IMR-90 (cell line): Measurements from ENCODE around the gene DZIP1. TPM values are rescaled to one million over a fixed set of nuclear protein-coding genes. Genes with fewer than 3 reads are reported as not detected.

Source experiments
- ATAC-seq: fragments of 200-7000 bp; cut with Tn5 transposase; 2 replicates; pipeline ENCODE4 v1.9.1; 2020; ENCODE audit warnings: low read depth, mild to moderate bottlenecking, moderate library complexity
- BruUV-seq: library from RNA; stranded (reverse); fragments of 400-500 nt; replicated peaks from 2 replicates; lab custom pipeline; 2021; lab: Mats Ljungman, UMichigan
- CTCF ChIA-PET: fragments of 300-600 bp; formaldehyde crosslinking; extraction: SDS; loops from one replicate; lab custom pipeline; 2021; ENCODE audit warnings: antibody characterized with exemption; lab: Yijun Ruan, JAX
- POLR2A ChIA-PET: fragments of 300-600 bp; sonication (Branson Sonifier 250); formaldehyde crosslinking; loops from one replicate; lab custom pipeline; 2022; ENCODE audit warnings: antibody characterized with exemption; ENCODE audit not compliant: unreplicated experiment; lab: Charles Lee
- DNase-seq: peaks from one replicate; pipeline ENCODE4 v3.0.0; 2013
- H2AFZ ChIP-seq: replicated peaks from 2 replicates; pipeline ENCODE3; 2013; ENCODE audit warnings: low read length, mild to moderate bottlenecking; ENCODE audit not compliant: poor library complexity
- H2AK5ac ChIP-seq: 2 replicates; pipeline ENCODE4 v1.6.1; 2013; ENCODE audit warnings: low read depth, low read length, inconsistent platforms
- H2AK9ac ChIP-seq: replicated peaks from 2 replicates; pipeline ENCODE3; 2013; ENCODE audit warnings: mild to moderate bottlenecking, low read depth, low read length, moderate library complexity; ENCODE audit not compliant: poor library complexity
- H2BK120ac ChIP-seq: 2 replicates; pipeline ENCODE4 v1.6.1; 2013; ENCODE audit warnings: low read depth, low read length, inconsistent platforms
- H2BK15ac ChIP-seq: 3 replicates; pipeline ENCODE4 v1.6.1; 2013; ENCODE audit warnings: low read depth, low read length, inconsistent platforms
- H2BK20ac ChIP-seq: 2 replicates; pipeline ENCODE4 v1.6.1; 2013; ENCODE audit warnings: low read depth, mild to moderate bottlenecking, inconsistent platforms, low read length, moderate library complexity
- H2BK5ac ChIP-seq: 2 replicates; pipeline ENCODE4 v1.6.1; 2013; ENCODE audit warnings: mild to moderate bottlenecking, low read depth, low read length, inconsistent platforms; ENCODE audit not compliant: poor library complexity, severe bottlenecking
- H3K14ac ChIP-seq: replicated peaks from 2 replicates; pipeline ENCODE4 v1.6.1; 2013; ENCODE audit warnings: low read depth, low read length, inconsistent platforms
- H3K18ac ChIP-seq: 2 replicates; pipeline ENCODE4 v1.6.1; 2013; ENCODE audit warnings: low read depth, low read length, control low read depth
- H3K23ac ChIP-seq: 2 replicates; pipeline ENCODE4 v1.6.1; 2013; ENCODE audit warnings: low read depth, low read length, inconsistent platforms
- H3K27ac ChIP-seq: 2 replicates; pipeline ENCODE4 v1.5.1; 2013; ENCODE audit warnings: mild to moderate bottlenecking, control low read depth, low read length; ENCODE audit not compliant: insufficient read depth
- H3K27me3 ChIP-seq: 2 replicates; pipeline ENCODE4 v1.6.1; 2013; ENCODE audit warnings: low read length; ENCODE audit not compliant: control insufficient read depth, insufficient read depth
- H3K36me3 ChIP-seq: 2 replicates; pipeline ENCODE4 v1.6.1; 2013; ENCODE audit warnings: low read length, mixed read lengths; ENCODE audit not compliant: control insufficient read depth, insufficient read depth
- H3K4ac ChIP-seq: 2 replicates; pipeline ENCODE4 v1.6.1; 2013; ENCODE audit warnings: low read depth, low read length, inconsistent platforms
- H3K4me1 ChIP-seq: 2 replicates; pipeline ENCODE4 v1.6.1; 2013; ENCODE audit warnings: low read length, mixed read lengths; ENCODE audit not compliant: control insufficient read depth, insufficient read depth
- H3K4me2 ChIP-seq: 2 replicates; pipeline ENCODE4 v1.6.1; 2013; ENCODE audit warnings: low read depth, mild to moderate bottlenecking, control low read depth, low read length, moderate library complexity
- H3K4me3 ChIP-seq: 2 replicates; pipeline ENCODE4 v1.5.1; 2013; ENCODE audit warnings: low read depth, mild to moderate bottlenecking, control low read depth, low read length, moderate library complexity; ENCODE audit not compliant: insufficient read depth
- H3K56ac ChIP-seq: 2 replicates; pipeline ENCODE4 v1.6.1; 2013; ENCODE audit warnings: low read length, inconsistent platforms; ENCODE audit not compliant: insufficient read depth; ENCODE audit errors: extremely low read depth
- H3K79me1 ChIP-seq, 2 experiments: 2 replicates each; pipeline ENCODE4 v1.6.1; 2013; ENCODE audit warnings: low read length in 2 of 2, inconsistent platforms in 1 of 2, low read depth in 1 of 2
- H3K9ac ChIP-seq: 2 replicates; pipeline ENCODE4 v1.6.1; 2013; ENCODE audit warnings: low read depth, low read length, control low read depth
- H3K9me1 ChIP-seq: 2 replicates; pipeline ENCODE4 v1.6.1; 2013; ENCODE audit warnings: low read length, inconsistent platforms; ENCODE audit not compliant: insufficient read depth
- H3K9me3 ChIP-seq: 2 replicates; pipeline ENCODE4 v1.6.1; 2013; ENCODE audit warnings: low read length; ENCODE audit not compliant: control insufficient read depth, insufficient read depth
- H4K20me1 ChIP-seq: 2 replicates; pipeline ENCODE4 v1.6.1; 2013; ENCODE audit warnings: low read length, inconsistent platforms; ENCODE audit not compliant: insufficient read depth
- H4K5ac ChIP-seq: 2 replicates; pipeline ENCODE4 v1.6.1; 2013; ENCODE audit warnings: mild to moderate bottlenecking, low read depth, low read length, control low read depth
- H4K8ac ChIP-seq, 2 experiments: 2 replicates each; pipeline ENCODE4 v1.6.1; 2013; ENCODE audit warnings: low read depth in 2 of 2, low read length in 2 of 2, control low read depth in 1 of 2, inconsistent platforms in 1 of 2
- H4K91ac ChIP-seq: 2 replicates; pipeline ENCODE4 v1.6.1; 2013; ENCODE audit warnings: low read depth, low read length, inconsistent platforms; ENCODE audit not compliant: insufficient read depth
- BHLHE40 ChIP-seq: fragments of 150-350 bp; IDR thresholded peaks from 2 replicates; pipeline ENCODE4 v1.6.1; 2016; ENCODE audit warnings: mild to moderate bottlenecking, low read depth, low read length
- CEBPB ChIP-seq: IDR thresholded peaks from 2 replicates; pipeline ENCODE4 v1.6.1; 2012; ENCODE audit warnings: low read depth, low read length, improper control_type of control experiment
- CHD1 ChIP-seq: IDR thresholded peaks from 2 replicates; pipeline ENCODE4 v1.6.1; 2012; ENCODE audit warnings: low read depth, low read length, improper control_type of control experiment
- CTCF ChIP-seq: conservative IDR thresholded peaks from 2 replicates; pipeline ENCODE4 v1.5.1; 2012; ENCODE audit warnings: mild to moderate bottlenecking, low read depth, low read length, improper control_type of control experiment
- ELK1 ChIP-seq: fragments of 150-350 bp; IDR thresholded peaks from 2 replicates; pipeline ENCODE4 v1.6.1; 2016; ENCODE audit warnings: low read depth, mild to moderate bottlenecking, low read length, moderate library complexity, borderline replicate concordance
- FOS ChIP-seq: fragments of 150-350 bp; IDR thresholded peaks from 2 replicates; pipeline ENCODE4 v1.6.1; 2016; ENCODE audit warnings: low read depth, low read length
- MAFK ChIP-seq: IDR thresholded peaks from 2 replicates; pipeline ENCODE4 v1.6.1; 2012; ENCODE audit warnings: low read depth, low read length, improper control_type of control experiment
- MAZ ChIP-seq: IDR thresholded peaks from 2 replicates; pipeline ENCODE4 v1.6.1; 2012; ENCODE audit warnings: low read depth, mild to moderate bottlenecking, low read length, improper control_type of control experiment, moderate library complexity, borderline replicate concordance
- MXI1 ChIP-seq: IDR thresholded peaks from 2 replicates; pipeline ENCODE4 v1.6.1; 2012; ENCODE audit warnings: low read depth, mild to moderate bottlenecking, low read length, moderate library complexity, borderline replicate concordance
- NFE2L2 ChIP-seq: fragments of 150-350 bp; IDR thresholded peaks from 2 replicates; pipeline ENCODE4 v1.6.1; 2016; ENCODE audit warnings: low read depth, mild to moderate bottlenecking, low read length
- POLR2A ChIP-seq: IDR thresholded peaks from 2 replicates; pipeline ENCODE4 v1.6.1; 2012; ENCODE audit warnings: mild to moderate bottlenecking, low read depth, low read length
- RAD21 ChIP-seq: IDR thresholded peaks from 2 replicates; pipeline ENCODE4 v1.6.1; 2012; ENCODE audit warnings: low read length, improper control_type of control experiment
- RCOR1 ChIP-seq: IDR thresholded peaks from 2 replicates; pipeline ENCODE4 v1.6.1; 2012; ENCODE audit warnings: mild to moderate bottlenecking, low read length, improper control_type of control experiment; ENCODE audit not compliant: insufficient replicate concordance
- RFX5 ChIP-seq: IDR thresholded peaks from 2 replicates; pipeline ENCODE4 v1.8.0; 2012; ENCODE audit warnings: low read depth, mild to moderate bottlenecking, low read length, moderate library complexity
- SMC3 ChIP-seq: fragments of 150-350 bp; IDR thresholded peaks from 2 replicates; pipeline ENCODE4 v1.6.1; 2016; ENCODE audit warnings: low read depth, mild to moderate bottlenecking, antibody characterized with exemption, low read length, moderate library complexity
- USF2 ChIP-seq: fragments of 150-350 bp; IDR thresholded peaks from 2 replicates; pipeline ENCODE4 v1.6.1; 2017; ENCODE audit warnings: mild to moderate bottlenecking, antibody characterized with exemption, low read length, low read depth
- dilution Hi-C: fragments of 300-500 bp; cut with HindIII; formaldehyde crosslinking; loops from one replicate; pipeline ENCODE4 v1.14.3; 2018; ENCODE audit warnings: low sequenced_read_pairs; ENCODE audit not compliant: unreplicated experiment
- in situ Hi-C: fragments of 300-500 bp; cut with MboI; formaldehyde crosslinking; loops from 3 replicates; pipeline ENCODE4 v1.14.3; 2019; ENCODE audit warnings: low sequenced_read_pairs, inconsistent platforms, mixed read lengths
- intact Hi-C: fragments of 100-400 bp; cut with micrococcal nuclease; formaldehyde crosslinking; loops from 2 replicates; pipeline ENCODE4 v1.10.0; 2022
- polyA plus RNA-seq, 3 experiments: library from polyadenylated mRNA; depleted of rRNA; stranded (reverse); fragments of >200 nt; gene quantifications; 2 replicates each; pipeline ENCODE4 v1.2.3, GENCODE V29; 2012; ENCODE audit warnings: low replicate concordance in 1 of 3
- total RNA-seq: library from RNA; depleted of rRNA; stranded (reverse); fragments of >200 nt; gene quantifications from 2 replicates; pipeline ENCODE4 v1.2.3, GENCODE V29; 2012

The DZIP1 gene
- total and polyA plus RNA-seq, 2 of the 4 experiments (the other 2 are of a cell fraction): 12.2 to 15.9 TPM

GRCh38 chr13:95659500-95659899 is 15.0 kb upstream of the DZIP1 start:
- H2AK5ac ChIP-seq: no peak overlapping the region
- H2BK15ac ChIP-seq: no peak overlapping the region
- H3K27me3 ChIP-seq: peaks cover 4% of the 10 kb centered on the region; the same call in 1 of the 2 replicates

More at GRCh38 chr13:95659500-95659899, 15.0 kb upstream of the DZIP1 start:
- no peaks in the 10 kb centered on the region for H4K20me1 ChIP-seq
- ChIA-PET POLR2A (no interaction called here), CTCF (no interaction called here)
- no TSS peak for BruUV-seq
- no peak overlapping the region for H2BK20ac ChIP-seq
- H3K9me3 ChIP-seq: no peaks in the 10 kb centered on the region
- TF ChIP-seq MXI1 (no peak), MAFK (no peak), USF2 (no peak), RAD21 (no peak), MAZ (no peak), FOS (no peak), CHD1 (no peak), BHLHE40 (no peak), RCOR1 (no peak), NFE2L2 (no peak), SMC3 (no peak), POLR2A (no peak), CTCF (no peak), CEBPB (no peak), RFX5 (no peak), ELK1 (no peak)
- no peak overlapping the region for H3K18ac ChIP-seq
- no peak for ATAC-seq
- H3K36me3 ChIP-seq: no peaks in the 10 kb centered on the region
- intact Hi-C loops: no loop called here
- dilution Hi-C loops: no loop called here
- no peak overlapping the region for H2AK9ac ChIP-seq
- H3K4me3 ChIP-seq: no peak overlapping the region
- no peak overlapping the region for H2AFZ ChIP-seq
- no peak overlapping the region for H4K8ac ChIP-seq
- no peaks in the 10 kb centered on the region for H3K4me1 ChIP-seq
- no peak overlapping the region for H3K23ac ChIP-seq
- no peaks in the 10 kb centered on the region for H3K9me1 ChIP-seq
- no peak overlapping the region for H3K27ac ChIP-seq
- H4K91ac ChIP-seq: no peak overlapping the region
- H3K9ac ChIP-seq: no peak overlapping the region
- no peak overlapping the region for H3K56ac ChIP-seq
- no peak overlapping the region for H2BK120ac ChIP-seq
- in situ Hi-C loops: no loop called here
- H4K5ac ChIP-seq: no peak overlapping the region
- H3K4ac ChIP-seq: no peak overlapping the region
- no peak for DNase-seq
- H3K4me2 ChIP-seq: no peak overlapping the region
- H3K79me1 ChIP-seq: no peaks in the 10 kb centered on the region
- H3K14ac ChIP-seq: no peak overlapping the region
- no peak overlapping the region for H2BK5ac ChIP-seq
